Stimulated activated CD4-positive, alpha-beta T cell treated with anti-CD3 and anti-CD28 coated beads, Interleukin-4, amount 100 ng/mL, for 4 hours (primary cell): ENCODE measurements around the gene MPG.
"Not testable (repeated sequence)": the region's sequence is repeated elsewhere in the genome, so short reads cannot be mapped to it uniquely, and the experiment has no call there.

ENCODE experiments used
- DNase-seq, 2 experiments: peaks; one replicate each; pipeline ENCODE4 v3.0.0-alpha.2; 2020

The MPG gene

DNA sequence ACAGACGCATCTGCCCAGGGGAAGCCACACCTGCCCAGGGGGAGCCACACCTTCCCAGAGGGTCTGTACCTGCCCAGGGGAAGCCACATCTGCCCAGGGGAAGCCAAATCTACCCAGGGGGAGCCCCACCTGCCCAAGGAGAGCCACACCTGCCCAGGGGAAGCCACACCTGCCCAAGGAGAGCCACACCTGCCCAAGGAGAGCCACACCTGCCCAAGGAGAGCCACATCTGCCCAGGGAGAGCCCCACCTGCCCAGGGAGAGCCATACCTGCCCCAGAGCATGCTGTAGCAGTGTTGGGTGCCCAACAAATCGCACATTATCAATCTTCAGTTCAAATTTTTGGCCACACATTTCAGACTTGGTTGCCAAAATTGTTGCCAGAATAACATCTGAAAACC lies 40.8 kb downstream of the MPG start:
- DNase-seq, result no peak

GRCh38 chr16:119295-119694 lies 41.3 kb downstream of the MPG start:
- DNase-seq, result no peak

DNA sequence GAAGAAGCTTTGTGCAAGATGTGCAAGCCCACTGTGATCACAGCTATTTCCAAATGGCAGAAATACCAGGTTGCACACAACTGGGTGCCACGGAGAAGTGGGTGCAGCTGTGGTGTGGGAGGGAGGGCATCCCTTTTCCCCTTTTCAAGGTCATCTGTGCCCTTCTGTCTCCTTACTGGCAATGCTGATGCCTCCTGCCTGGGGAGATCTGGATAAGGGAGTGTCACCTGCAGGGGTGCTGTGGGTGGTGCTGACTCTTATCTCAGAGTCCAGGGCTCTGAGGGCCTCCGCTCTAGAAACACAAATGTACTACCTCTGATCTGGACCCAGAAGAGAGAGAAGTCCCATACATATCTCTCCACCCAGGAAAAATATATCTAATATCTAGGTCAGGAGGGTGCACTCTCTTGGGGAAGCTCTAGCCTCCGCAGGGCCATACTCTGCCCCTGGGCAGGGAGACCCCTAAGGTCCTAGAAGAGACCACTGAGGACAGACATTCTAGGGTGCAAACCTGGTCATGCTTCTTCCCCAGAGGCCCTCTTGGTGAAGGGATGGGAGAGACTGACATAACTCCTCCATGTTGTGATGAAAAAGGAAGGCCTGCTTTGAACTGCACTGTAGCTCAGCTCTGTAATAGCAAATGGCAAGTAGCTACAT lies 41.9 kb downstream of the MPG start:
- no peak for DNase-seq

- no peak for DNase-seq
Measured at GRCh38 chr16:120756-121155, 42.7 kb downstream of the MPG start.

DNA sequence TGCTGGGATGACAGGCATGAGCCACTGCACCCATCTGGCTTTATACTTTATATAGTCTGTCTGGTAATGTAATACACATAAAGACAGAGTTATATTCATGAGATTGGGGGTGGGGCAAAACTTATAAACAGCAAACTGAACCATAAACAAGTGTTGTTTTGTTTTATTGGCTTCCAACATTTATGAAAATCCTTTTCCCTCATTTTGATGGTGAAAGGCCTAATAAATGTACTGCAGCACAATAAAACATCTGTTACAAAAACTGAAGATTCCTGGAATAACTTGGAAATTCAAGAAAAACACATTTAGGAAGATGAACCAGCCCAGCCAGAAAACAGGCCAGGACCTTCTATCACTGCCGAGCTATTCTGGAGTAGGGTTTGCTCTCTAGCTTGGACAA lies 44.3 kb downstream of the MPG start:
- DNase-seq, result no peak

DNA sequence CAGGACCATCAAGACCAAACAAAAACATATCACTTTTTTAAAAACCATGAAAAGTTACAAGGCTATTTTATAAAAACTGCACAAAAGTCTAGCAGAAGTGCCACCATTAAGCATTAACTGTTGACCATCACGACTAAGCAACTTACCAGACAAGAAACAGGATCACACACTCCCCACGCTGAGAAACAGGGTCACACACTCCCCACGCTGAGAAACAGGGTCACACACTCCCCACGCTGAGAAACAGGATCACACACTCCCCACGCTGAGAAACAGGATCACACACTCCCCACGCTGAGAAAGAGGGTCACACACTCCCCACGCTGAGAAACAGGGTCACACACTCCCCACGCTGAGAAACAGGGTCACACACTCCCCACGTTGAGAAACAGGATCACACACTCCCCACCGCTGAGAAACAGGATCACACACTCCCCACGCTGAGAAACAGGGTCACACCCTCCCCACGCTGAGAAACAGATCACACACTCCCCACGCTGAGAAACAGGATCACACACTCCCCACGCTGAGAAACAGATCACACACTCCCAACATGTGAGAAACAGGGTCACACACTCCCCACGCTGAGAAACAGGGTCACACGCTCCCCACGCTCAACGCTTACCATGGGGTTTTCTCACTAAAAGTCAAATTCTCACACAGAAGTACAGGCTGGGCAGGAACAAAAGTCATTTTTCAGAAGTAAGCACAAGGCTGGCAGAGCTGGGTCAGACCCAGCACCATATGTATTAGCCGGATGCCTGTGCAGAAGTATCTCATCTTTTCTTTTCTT lies 45.7 kb downstream of the MPG start:
- DNase-seq, result not testable (repeated sequence)

DNA sequence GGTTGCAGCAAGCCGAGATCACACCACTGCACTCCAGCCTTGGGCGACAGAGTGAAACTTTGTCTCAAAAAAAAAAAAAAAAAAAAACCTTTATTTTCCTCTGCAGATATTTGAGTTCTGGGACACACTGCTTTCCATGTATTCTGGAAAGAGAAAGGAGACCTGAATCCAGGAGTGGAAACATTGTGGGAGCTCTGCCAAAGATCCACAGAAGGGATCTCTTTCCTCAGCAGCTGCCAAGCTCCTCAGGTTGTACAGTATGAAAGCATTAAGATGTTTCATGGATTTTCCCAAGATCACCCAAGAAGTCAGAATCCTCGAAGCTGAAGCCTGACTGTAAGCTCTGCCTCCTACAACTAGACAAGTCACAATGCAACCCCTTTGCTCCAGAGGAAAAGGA lies 47.0 kb downstream of the MPG start:
- DNase-seq, result no peak

- no peak for DNase-seq
Measured at GRCh38 chr16:129075-129474, 51.0 kb downstream of the MPG start.

GRCh38 chr16:130533-131173 lies 52.6 kb downstream of the MPG start:
- DNase-seq, result no peak

DNA sequence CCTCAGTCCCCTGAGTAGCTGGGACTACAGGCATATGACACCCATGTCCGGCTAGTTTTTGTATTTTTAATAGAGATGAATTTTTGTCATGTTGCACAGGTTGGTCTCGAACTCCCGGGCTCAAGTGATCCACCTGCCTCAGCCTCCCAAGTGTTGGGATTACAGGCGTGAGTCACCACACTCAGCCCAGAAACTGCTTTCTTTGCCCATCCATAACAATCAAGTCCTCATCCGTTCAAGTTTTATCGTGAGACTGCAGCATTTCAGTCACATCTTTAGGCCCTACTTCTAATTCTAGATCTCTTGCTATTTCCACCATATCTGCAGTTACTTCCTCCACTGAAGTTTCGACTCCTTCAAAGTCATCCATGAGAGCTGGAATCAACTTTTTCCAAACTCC lies 54.1 kb downstream of the MPG start:
- no peak for DNase-seq

DNA sequence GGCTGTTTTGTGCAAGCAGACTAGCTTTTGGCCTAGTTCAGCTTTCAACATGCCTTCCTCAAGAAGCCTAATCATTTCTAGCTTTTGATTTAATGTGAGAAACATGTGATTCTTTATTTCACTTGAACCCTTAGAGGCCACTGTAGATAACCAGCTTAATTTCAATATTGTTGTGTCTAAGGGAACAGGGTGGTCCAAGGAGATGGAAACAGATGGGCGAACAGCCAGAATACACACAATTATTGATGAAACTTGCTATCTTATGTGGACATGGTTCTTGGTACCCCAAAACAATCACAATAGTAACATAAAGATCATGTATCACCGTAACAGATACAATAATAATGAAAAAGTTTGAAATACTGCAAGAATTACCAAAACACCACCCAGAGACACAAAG lies 55.7 kb downstream of the MPG start:
- no peak for DNase-seq
